ENCODE data around the gene LMLN.
"Not testable (repeated sequence)": the region's sequence is repeated elsewhere in the genome, so short reads cannot be mapped to it uniquely, and the experiment has no call there.

Gene LMLN

GRCh38 chr3:197961582-197961945, 1.5 kb downstream of the LMLN start:
- TF ChIP-seq POLR2A (IDR thresholded peaks at IDR 0.05; ENCODE audit: extremely low read depth, insufficient read length): no peak
- TF ChIP-seq MAX (IDR thresholded peaks at IDR 0.05; ENCODE audit: low read depth, low read length): no peak
- TF ChIP-seq CTCF (IDR thresholded peaks at IDR 0.05; ENCODE audit: low read depth, low read length): no peak
- TF ChIP-seq MYC (IDR thresholded peaks at IDR 0.05; ENCODE audit: low read depth, low read length): no peak
- peak overlapping the region; percentile 79 for H3K4me3 ChIP-seq (ENCODE audit: low read depth, low read length)
- peak; percentile 65 for DNase-seq (ENCODE audit: low read depth)

- no peak overlapping the region for H3K4me3 ChIP-seq (ENCODE audit: low read depth, low read length)
- no peak for DNase-seq (ENCODE audit: low read depth)
- TF ChIP-seq POLR2A (IDR thresholded peaks at IDR 0.05; ENCODE audit: extremely low read depth, insufficient read length) (no peak), MYC (IDR thresholded peaks at IDR 0.05; ENCODE audit: low read depth, low read length) (no peak), MAX (IDR thresholded peaks at IDR 0.05; ENCODE audit: low read depth, low read length) (no peak), CTCF (IDR thresholded peaks at IDR 0.05; ENCODE audit: low read depth, low read length) (no peak)
Observed at GRCh38 chr3:197963019-197963637, 3.1 kb downstream of the LMLN start.

- not testable (repeated sequence) for DNase-seq (ENCODE audit: low read depth); H3K4me3 ChIP-seq (ENCODE audit: low read depth, low read length)
Observed at GRCh38 chr3:197967337-197967989, 7.4 kb downstream of the LMLN start.

- H3K4me3 ChIP-seq (ENCODE audit: low read depth, low read length): no peak overlapping the region
- TF ChIP-seq MAX (IDR thresholded peaks at IDR 0.05; ENCODE audit: low read depth, low read length) (no peak), CTCF (IDR thresholded peaks at IDR 0.05; ENCODE audit: low read depth, low read length) (no peak), POLR2A (IDR thresholded peaks at IDR 0.05; ENCODE audit: extremely low read depth, insufficient read length) (no peak), MYC (IDR thresholded peaks at IDR 0.05; ENCODE audit: low read depth, low read length) (no peak)
- DNase-seq (ENCODE audit: low read depth): no peak
Observed at GRCh38 chr3:197970588-197970987, 10.6 kb downstream of the LMLN start.

GRCh38 chr3:197974016-197974415, 14.0 kb downstream of the LMLN start:
- no peak for DNase-seq (ENCODE audit: low read depth)
- TF ChIP-seq POLR2A (IDR thresholded peaks at IDR 0.05; ENCODE audit: extremely low read depth, insufficient read length) (no peak), MYC (IDR thresholded peaks at IDR 0.05; ENCODE audit: low read depth, low read length) (no peak), CTCF (IDR thresholded peaks at IDR 0.05; ENCODE audit: low read depth, low read length) (no peak), MAX (IDR thresholded peaks at IDR 0.05; ENCODE audit: low read depth, low read length) (no peak)
- H3K4me3 ChIP-seq (ENCODE audit: low read depth, low read length): no peak overlapping the region

GRCh38 chr3:197975311-197975710, 15.3 kb downstream of the LMLN start:
- no peak for TF ChIP-seq MYC (IDR thresholded peaks at IDR 0.05; ENCODE audit: low read depth, low read length)
- TF ChIP-seq POLR2A (IDR thresholded peaks at IDR 0.05; ENCODE audit: extremely low read depth, insufficient read length): no peak
- no peak for TF ChIP-seq MAX (IDR thresholded peaks at IDR 0.05; ENCODE audit: low read depth, low read length)
- no peak for TF ChIP-seq CTCF (IDR thresholded peaks at IDR 0.05; ENCODE audit: low read depth, low read length)
- H3K4me3 ChIP-seq (ENCODE audit: low read depth, low read length): no peak overlapping the region
- no peak for DNase-seq (ENCODE audit: low read depth)

Measured in NB4 (cell line).